Peyer's patch (tissue), 4 donors: ENCODE results near the gene RELN.

Experiments used
- CTCF ChIP-seq, 6 experiments: fragments of 450-650 bp in 4 of 6; fragments of 200-600 bp in 2 of 6; sonication (generic) in 1 of 6; IDR thresholded peaks; one replicate each; pipeline ENCODE4 v1.5.1; 2017 to 2019; ENCODE audit warnings: antibody characterized with exemption in 6 of 6, mild to moderate bottlenecking in 3 of 6, moderate library complexity in 1 of 6
- POLR2A ChIP-seq, 2 donors: fragments of 450-650 bp; IDR thresholded peaks; one replicate each; pipeline ENCODE4 v1.5.1; 2017; ENCODE audit warnings: antibody characterized with exemption in 2 of 2, mild to moderate bottlenecking in 2 of 2, moderate library complexity in 2 of 2

DNA sequence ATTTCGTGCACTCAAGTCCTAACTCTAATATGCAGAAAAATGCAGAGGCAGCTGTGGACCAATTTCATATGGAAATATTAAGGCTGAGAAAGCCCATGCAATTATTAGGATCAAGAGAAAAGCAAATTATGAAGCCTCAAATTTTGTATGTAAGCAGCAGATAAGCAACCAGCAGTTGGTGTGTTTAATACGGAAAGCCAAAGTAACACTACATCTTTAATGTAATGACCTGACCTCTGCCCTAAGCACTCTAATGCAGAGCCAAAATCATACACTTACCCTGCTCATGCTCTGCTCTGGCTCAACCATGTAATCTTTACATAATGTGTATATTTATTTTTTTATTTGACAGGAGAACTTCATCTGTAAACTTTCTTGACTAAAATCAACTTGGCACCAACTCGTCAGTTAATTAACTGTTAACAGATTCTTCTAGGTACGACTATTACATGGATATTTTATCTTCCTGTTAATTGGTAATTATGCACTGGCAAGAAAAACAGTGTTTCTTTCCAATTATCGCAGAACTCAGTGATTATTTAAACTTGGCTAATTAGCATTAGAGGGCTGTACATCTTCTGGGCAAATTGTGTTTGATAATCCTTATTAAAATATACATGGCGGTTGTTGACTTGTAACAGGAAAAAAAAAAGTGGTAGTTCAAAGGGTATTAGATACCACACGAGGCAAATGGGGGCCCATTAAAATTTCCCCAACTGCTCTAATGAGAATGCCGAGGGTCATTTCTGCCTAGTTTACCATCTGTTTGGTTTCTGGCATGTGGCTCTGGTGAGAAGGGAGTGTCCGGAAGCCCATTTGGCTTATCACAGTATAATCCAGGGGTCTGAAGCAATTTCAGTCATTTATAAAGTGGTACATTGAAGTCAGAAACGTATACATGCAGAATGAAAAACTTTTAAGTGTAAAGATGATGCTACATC, 94.5 kb downstream of the RELN start:
- TF ChIP-seq CTCF (IDR thresholded peaks at IDR 0.05) (no peak), POLR2A (IDR thresholded peaks at IDR 0.05) (no peak)
